Endothelial cell (in vitro differentiated cells): ENCODE data around the gene ATAD3A. TPM values are rescaled to one million over a fixed set of nuclear protein-coding genes. Genes with fewer than 3 reads are reported as not detected.
A peak's percentile ranks its signal among the peaks of the same experiment; 100 is the strongest.
"Not testable (repeated sequence)": the region's sequence is repeated elsewhere in the genome, so short reads cannot be mapped to it uniquely, and the experiment has no call there.

Source experiments
- DNase-seq: peaks from one replicate; pipeline ENCODE4 v3.0.0; 2021; ENCODE audit warnings: low spot score
- H3K27ac Mint-ChIP-seq: one replicate; pipeline ENCODE4 v1.8.0; 2021; ENCODE audit warnings: mixed read lengths, inconsistent platforms; ENCODE audit not compliant: unreplicated experiment
- H3K27me3 Mint-ChIP-seq: one replicate; pipeline ENCODE4 v1.8.0; 2021; ENCODE audit warnings: mild to moderate bottlenecking, moderate library complexity, mixed read lengths, inconsistent platforms; ENCODE audit not compliant: unreplicated experiment
- H3K36me3 Mint-ChIP-seq: one replicate; pipeline ENCODE4 v1.8.0; 2021; ENCODE audit warnings: mild to moderate bottlenecking, low read depth, mixed read lengths, inconsistent platforms; ENCODE audit not compliant: unreplicated experiment
- H3K4me1 Mint-ChIP-seq: one replicate; pipeline ENCODE4 v1.8.0; 2021; ENCODE audit warnings: mild to moderate bottlenecking, mixed read lengths, inconsistent platforms; ENCODE audit not compliant: unreplicated experiment
- H3K4me3 Mint-ChIP-seq: one replicate; pipeline ENCODE4 v1.8.0; 2021; ENCODE audit warnings: mild to moderate bottlenecking, mixed read lengths, inconsistent platforms; ENCODE audit not compliant: unreplicated experiment
- H3K9me3 Mint-ChIP-seq: one replicate; pipeline ENCODE4 v1.8.0; 2021; ENCODE audit warnings: mixed read lengths, inconsistent platforms; ENCODE audit not compliant: unreplicated experiment
- total RNA-seq: library from RNA; stranded (reverse); fragmentation: NEBNext Ultra II Directional; extraction: Animal tissue kit (Norgen Biotek cat#: 25700); gene quantifications from one replicate; pipeline ENCODE4 v1.2.1, GENCODE V29; 2021; ENCODE audit not compliant: unreplicated experiment
- TF ChIP-seq, protein P1 (sequence below): fragments of 200-600 bp; sonication (generic); IDR thresholded peaks from one replicate; pipeline ENCODE4 v1.5.0; 2021; ENCODE audit warnings: antibody characterized with exemption; ENCODE audit not compliant: unreplicated experiment

ATAD3A gene
- total RNA-seq, 1 donor from 2014 or later: 30.4 TPM

DNA sequence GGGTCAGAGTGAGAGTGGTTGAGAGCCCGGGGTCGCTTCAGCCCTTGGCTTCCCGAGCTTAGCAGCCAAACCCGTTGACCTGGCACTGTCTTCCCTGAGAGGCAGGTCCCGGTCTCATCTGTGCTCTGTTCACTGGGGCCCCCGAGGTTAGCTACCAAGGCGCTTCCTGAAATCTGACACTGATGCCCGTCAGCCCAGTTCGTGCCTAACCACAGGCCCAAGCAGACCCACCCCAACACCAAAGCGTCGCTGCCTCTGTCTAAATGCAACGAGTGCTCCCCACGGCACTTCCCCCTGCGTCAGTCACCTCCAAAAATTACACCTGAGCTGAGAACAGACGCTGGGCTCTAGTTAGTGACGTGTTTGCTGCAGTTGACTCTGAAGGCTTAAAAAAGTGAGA, 2.4 kb downstream of the ATAD3A start:
- not testable (repeated sequence) for H3K27ac Mint-ChIP-seq, H3K4me1 Mint-ChIP-seq, DNase-seq

DNA sequence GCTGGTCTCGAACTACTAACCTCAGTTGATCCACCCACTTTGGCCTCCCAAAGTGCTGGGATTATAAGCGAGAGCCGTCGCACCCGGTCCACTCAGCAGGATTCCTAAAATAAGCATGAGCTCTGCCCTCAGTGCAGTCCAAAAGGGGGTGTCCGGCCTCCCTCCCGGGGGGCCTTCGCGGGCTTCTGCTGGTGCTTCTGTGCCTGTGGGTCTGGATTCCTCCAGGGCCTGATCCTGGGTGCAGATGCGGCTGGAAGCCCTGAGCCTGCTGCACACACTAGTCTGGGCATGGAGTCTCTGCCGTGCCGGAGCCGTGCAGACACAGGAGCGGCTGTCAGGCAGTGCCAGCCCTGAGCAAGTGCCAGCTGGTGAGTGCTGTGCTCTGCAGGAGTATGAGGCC, 5.0 kb downstream of the ATAD3A start:
- DNase-seq: not testable (repeated sequence)

More for the DNA sequence above, 2.4 kb downstream of the ATAD3A start:
- H3K4me3 Mint-ChIP-seq, H3K9me3 Mint-ChIP-seq, H3K27me3 Mint-ChIP-seq: not testable (repeated sequence)
- H3K36me3 Mint-ChIP-seq: peaks cover 16% of the 10 kb centered on the region

DNA sequence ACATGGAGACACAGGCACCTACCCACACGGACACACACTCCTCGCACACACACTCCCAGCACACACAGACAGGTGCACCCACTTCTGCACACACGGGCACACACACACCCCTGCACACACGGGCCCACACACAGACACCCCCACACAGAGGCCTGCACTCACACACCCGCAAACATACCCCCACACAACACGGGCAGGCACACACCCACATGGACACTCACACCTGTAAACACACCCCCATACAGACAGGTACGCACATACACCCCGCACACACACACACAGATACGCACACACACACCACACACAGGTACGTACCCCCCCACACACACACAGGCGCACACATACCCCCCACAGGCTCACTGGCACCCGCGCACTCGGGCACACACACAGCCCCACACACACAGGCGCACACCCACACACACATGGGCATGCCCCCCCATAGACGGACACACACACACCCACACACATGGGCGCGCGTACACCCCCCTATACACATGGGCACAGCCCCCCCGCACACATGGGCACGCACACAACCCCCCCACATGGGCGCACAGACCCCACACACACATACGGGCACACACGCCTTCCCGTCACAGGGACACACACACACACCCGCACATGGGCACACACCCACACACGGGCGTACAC, 6.1 kb downstream of the ATAD3A start:
- DNase-seq: no peak
- Mint-ChIP-seq H3K9me3 (no peaks in the 10 kb centered on the region), H3K36me3 (peaks cover 10% of the 10 kb centered on the region), H3K27ac (no peak overlapping the region), H3K4me3 (peak overlapping the region; percentile 59), H3K27me3 (peaks cover 6% of the 10 kb centered on the region), H3K4me1 (peaks cover 2% of the 10 kb centered on the region)
- TF ChIP-seq, protein P1, sequence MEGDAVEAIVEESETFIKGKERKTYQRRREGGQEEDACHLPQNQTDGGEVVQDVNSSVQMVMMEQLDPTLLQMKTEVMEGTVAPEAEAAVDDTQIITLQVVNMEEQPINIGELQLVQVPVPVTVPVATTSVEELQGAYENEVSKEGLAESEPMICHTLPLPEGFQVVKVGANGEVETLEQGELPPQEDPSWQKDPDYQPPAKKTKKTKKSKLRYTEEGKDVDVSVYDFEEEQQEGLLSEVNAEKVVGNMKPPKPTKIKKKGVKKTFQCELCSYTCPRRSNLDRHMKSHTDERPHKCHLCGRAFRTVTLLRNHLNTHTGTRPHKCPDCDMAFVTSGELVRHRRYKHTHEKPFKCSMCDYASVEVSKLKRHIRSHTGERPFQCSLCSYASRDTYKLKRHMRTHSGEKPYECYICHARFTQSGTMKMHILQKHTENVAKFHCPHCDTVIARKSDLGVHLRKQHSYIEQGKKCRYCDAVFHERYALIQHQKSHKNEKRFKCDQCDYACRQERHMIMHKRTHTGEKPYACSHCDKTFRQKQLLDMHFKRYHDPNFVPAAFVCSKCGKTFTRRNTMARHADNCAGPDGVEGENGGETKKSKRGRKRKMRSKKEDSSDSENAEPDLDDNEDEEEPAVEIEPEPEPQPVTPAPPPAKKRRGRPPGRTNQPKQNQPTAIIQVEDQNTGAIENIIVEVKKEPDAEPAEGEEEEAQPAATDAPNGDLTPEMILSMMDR: no peak

More for the DNA sequence above, 5.0 kb downstream of the ATAD3A start:
- not testable (repeated sequence) for H3K27me3 Mint-ChIP-seq, H3K4me3 Mint-ChIP-seq, H3K27ac Mint-ChIP-seq, H3K4me1 Mint-ChIP-seq, H3K9me3 Mint-ChIP-seq
- peaks cover 10% of the 10 kb centered on the region for H3K36me3 Mint-ChIP-seq

DNA sequence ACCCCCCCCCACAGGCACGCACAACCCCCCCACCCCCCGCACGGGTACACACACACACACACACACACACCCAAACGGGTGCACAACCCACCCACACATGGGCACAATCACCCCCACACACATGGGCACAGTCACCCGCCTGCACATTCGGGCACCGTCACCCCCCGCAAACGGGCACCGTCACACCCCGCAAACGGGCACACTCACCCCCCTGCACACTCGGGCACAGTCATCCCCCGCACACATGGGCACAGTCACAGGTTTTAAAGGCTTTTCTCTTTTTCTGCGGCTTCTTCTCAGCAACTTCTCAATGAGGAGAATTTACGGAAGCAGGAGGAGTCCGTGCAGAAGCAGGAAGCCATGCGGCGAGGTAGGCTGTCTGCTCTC, 6.7 kb downstream of the ATAD3A start:
- DNase-seq, H3K4me1 Mint-ChIP-seq, H3K9me3 Mint-ChIP-seq, H3K27me3 Mint-ChIP-seq, H3K4me3 Mint-ChIP-seq: not testable (repeated sequence)
- peaks cover 10% of the 10 kb centered on the region for H3K36me3 Mint-ChIP-seq
- H3K27ac Mint-ChIP-seq: peak overlapping the region; percentile 36

DNA sequence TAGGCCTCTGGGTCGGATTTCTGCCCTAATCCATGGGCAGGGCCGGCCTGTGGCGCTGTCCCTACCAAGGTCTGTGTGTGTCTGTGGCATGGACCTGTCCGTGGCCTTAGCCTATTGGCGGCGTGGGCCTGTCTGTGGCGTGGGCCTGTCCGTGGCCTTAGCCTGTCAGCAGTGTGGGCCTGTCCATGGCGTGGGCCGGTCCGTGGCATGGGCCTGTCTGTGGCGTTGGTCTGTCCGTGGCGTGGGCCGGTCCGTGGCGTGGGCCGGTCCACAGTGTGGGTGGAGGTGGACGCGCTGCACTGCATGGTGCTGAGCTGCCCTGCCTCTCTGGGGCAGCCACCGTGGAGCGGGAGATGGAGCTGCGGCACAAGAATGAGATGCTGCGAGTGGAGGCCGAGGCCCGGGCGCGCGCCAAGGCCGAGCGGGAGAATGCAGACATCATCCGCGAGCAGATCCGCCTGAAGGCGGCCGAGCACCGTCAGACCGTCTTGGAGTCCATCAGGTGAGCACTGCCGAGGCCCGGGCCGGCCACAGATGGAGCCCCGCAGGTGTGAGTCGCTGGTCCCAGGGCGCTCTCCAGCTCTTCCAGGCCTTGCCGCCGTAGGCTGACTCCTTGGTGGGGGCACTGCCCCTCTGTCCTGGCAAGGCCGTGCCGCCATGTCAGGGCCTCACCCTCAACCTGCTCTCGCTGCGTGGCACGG, 8.0 kb downstream of the ATAD3A start:
- not testable (repeated sequence) for H3K4me1 Mint-ChIP-seq, DNase-seq, H3K4me3 Mint-ChIP-seq, H3K27me3 Mint-ChIP-seq, H3K27ac Mint-ChIP-seq, H3K9me3 Mint-ChIP-seq
- H3K36me3 Mint-ChIP-seq: peaks cover 10% of the 10 kb centered on the region

DNA sequence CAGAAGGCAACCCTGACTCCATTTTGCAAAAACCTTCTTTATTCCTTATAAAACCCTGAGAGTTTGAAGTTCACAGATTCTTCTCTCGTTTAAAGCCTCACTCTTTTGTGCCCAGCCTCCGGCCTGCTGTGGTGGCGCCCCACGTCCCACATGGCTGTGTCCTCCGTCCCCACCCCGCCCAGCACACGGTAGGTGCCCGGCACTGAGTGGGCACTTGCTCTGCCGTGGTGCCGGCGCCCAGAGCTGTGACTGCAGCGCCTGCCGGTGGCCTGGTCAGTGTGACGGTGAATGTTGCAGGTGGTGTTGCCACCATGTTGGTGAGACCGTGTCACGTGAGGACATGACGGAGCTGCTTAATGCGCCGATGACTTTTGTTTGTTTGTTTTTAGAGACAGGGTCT, 9.4 kb downstream of the ATAD3A start:
- H3K4me3 Mint-ChIP-seq: no peak overlapping the region
- H3K27ac Mint-ChIP-seq: no peak overlapping the region
- H3K36me3 Mint-ChIP-seq: peaks cover 16% of the 10 kb centered on the region
- DNase-seq: no peak
- no peaks in the 10 kb centered on the region for H3K9me3 Mint-ChIP-seq
- H3K4me1 Mint-ChIP-seq: no peaks in the 10 kb centered on the region
- H3K27me3 Mint-ChIP-seq: peaks cover 8% of the 10 kb centered on the region
- TF ChIP-seq, protein P1: no peak

DNA sequence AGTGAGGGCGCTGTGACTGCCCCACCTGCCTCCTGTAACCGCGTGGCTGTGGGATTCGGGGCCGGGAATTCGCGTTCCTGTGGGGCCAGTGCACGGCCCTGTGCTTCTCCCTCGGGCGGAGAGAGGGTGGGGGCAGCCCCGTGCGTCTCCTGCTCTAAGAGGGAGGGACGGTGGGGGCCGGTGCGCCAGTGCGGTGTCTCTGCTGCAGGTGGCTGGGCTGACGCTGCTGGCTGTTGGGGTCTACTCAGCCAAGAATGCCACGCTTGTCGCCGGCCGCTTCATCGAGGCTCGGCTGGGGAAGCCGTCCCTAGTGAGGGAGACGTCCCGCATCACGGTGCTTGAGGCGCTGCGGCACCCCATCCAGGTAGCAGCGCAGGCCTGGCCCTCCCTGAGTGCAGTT, 10.6 kb downstream of the ATAD3A start:
- H3K36me3 Mint-ChIP-seq: peaks cover 16% of the 10 kb centered on the region
- H3K4me3 Mint-ChIP-seq, H3K27ac Mint-ChIP-seq, DNase-seq, H3K9me3 Mint-ChIP-seq, H3K27me3 Mint-ChIP-seq, H3K4me1 Mint-ChIP-seq: not testable (repeated sequence)

DNA sequence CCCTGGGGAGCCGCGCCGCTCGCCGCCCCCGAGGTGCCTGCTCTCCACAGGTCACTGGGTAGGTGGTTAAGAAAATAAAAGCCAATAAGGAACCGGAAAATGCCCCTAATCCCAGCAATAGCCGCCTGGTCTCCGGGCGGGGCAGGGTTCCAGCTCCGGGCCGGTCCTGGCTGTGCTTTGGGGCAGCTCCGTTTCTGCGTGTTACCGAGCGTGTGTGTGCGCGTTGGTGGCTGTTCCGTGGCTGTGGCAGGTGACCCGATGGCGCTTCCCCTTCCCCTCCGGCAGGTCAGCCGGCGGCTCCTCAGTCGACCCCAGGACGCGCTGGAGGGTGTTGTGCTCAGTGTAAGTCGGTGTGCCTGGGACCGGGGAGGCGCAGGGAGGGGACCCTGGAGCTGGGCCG, 11.3 kb downstream of the ATAD3A start:
- not testable (repeated sequence) for H3K9me3 Mint-ChIP-seq, H3K4me3 Mint-ChIP-seq, H3K27ac Mint-ChIP-seq, H3K4me1 Mint-ChIP-seq, DNase-seq, H3K27me3 Mint-ChIP-seq
- peaks cover 11% of the 10 kb centered on the region for H3K36me3 Mint-ChIP-seq

DNA sequence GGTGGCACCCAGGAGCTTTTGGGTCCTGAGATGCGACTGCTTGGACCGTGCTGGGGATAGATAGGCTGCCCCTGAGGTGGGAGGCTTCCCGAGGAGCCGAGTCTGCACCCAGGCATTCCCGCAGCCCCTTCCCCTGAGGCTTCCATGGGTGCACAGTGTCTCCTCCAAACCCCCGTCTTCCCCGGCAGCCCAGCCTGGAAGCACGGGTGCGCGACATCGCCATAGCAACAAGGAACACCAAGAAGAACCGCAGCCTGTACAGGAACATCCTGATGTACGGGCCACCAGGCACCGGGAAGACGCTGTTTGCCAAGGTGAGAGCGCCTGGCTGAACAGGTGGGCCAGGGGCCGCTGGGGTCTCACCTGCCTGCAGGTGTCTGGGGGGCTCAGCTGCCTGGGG, 11.7 kb downstream of the ATAD3A start:
- not testable (repeated sequence) for H3K27me3 Mint-ChIP-seq, H3K36me3 Mint-ChIP-seq, DNase-seq, H3K27ac Mint-ChIP-seq, H3K4me1 Mint-ChIP-seq, H3K9me3 Mint-ChIP-seq, H3K4me3 Mint-ChIP-seq

DNA sequence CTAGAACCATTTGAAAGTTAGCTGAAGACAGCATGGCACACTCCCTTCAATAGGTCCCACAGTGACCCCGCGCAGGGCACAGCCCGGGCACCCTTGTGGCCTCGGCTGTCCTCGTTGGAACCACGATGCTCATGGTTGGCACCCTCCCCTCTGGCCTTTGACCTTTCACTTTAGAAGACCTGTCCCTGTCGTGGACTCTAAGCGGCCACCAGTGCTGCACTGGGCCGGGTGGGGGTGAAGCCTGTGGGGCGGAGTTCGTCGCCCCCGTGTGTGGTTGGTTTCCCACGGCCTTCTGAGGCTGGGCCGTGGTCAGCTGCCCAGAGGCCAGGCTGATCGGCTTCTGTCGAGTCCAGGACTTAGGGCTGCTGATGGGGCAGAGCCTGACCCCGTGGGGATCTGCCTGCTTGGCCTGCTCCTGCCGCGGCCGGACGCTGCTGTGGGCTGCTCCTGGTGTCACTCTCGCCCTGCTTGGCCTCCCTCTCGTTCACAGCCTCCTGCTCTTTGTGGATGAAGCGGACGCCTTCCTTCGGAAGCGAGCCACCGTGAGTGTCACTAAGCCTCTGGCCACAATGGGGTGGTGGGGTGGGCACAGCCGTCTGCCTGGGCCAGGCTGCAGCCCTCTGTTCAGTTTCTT, 12.9 kb downstream of the ATAD3A start:
- H3K36me3 Mint-ChIP-seq, H3K4me1 Mint-ChIP-seq, H3K4me3 Mint-ChIP-seq, DNase-seq, H3K9me3 Mint-ChIP-seq, H3K27me3 Mint-ChIP-seq, H3K27ac Mint-ChIP-seq: not testable (repeated sequence)
